D341Med (cell line): ENCODE data around the gene LMBRD1.
"Not testable (repeated sequence)": the region's sequence is repeated elsewhere in the genome, so short reads cannot be mapped to it uniquely, and the experiment has no call there.

ENCODE experiments used
- DNase-seq: peaks from one replicate; pipeline ENCODE4 v3.0.0; 2012; ENCODE audit warnings: low spot score

The LMBRD1 gene

DNA sequence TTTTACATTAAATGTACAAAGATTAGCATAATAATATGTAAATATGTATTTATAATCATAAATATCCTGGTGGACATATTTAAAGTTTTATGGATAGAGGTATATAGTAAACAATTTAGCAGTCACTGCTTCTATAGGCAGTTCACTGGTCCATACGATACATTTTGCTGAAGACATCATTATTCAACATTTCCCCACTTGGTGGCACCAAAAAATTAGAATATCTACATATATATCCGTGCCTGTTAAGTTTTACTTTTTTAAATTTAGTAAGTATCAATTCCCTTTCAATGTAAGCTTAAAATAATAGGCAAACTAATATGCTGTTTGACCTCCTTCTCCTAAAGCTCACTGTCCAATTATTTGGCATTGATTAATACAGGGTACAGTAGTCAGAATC, 64.2 kb downstream of the LMBRD1 start:
- DNase-seq, result peak; percentile 17

DNA sequence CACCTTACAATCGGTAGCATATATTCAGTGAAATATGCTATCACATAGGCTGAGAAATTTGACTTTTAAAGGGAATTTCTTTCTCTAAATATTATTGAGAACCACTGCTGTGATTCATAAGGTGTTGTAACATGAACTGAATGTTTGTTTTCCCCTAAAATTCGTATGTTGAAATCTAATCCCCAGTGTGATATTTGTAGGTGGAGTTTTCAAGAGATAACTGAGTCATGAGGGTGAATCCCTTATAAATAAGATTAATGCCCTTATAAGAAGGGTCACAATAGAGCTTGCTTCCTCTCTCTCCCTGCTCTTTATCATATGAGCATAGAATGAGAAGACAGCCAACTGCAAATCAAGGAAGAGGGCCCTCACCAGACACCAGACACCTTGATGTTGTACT, 64.8 kb downstream of the LMBRD1 start:
- DNase-seq, result no peak

GRCh38 chr6:69729870-69730449, 66.8 kb downstream of the LMBRD1 start:
- no peak for DNase-seq

DNA sequence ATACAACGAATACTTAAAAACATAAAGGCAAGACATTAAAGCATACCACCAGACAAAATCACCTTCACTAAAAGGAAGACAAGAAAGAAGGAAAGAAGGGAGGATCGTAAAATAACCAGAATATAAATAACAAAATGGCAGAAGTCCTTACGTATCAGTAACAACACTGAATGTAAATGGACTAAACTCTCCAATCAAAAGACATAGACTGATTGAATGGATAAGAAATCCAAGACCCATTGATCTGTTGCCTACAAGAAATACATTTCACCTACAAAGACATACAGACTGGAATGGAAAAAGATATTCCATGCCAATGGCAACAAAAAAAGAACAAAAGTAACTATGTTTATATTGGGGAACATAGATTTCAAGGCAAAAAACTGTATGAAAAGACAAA, 74.1 kb downstream of the LMBRD1 start:
- DNase-seq, result no peak

DNA sequence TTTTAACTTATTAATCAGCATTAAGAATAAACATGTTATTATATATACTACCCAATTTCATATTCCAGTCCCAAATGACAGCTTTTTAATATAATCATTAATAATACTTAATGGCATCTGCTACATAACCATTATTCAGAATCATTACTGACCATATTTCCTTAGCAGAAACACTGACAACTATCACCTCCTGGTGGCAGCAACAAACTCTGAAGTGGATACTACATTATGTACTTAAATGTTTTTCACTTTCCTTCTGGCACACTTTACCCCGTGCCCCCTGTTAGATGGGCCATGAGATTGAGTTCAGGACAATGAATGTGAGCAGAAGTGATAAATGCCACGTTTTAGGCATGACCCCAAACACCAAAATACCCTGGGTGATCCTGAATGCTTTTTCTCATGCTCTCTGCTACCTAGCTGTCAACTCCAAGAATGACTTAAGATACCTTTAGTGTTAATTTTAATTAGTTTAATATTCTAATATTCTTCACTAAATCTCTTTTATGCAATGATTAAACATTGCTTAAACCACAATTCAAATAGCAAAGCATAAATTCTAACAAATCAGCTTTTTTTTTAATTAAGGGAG, 77.1 kb downstream of the LMBRD1 start:
- peak; percentile 51 for DNase-seq

- no peak for DNase-seq
These were observed 90.1 kb downstream of the LMBRD1 start for GRCh38 chr6:69706724-69707123.

DNA sequence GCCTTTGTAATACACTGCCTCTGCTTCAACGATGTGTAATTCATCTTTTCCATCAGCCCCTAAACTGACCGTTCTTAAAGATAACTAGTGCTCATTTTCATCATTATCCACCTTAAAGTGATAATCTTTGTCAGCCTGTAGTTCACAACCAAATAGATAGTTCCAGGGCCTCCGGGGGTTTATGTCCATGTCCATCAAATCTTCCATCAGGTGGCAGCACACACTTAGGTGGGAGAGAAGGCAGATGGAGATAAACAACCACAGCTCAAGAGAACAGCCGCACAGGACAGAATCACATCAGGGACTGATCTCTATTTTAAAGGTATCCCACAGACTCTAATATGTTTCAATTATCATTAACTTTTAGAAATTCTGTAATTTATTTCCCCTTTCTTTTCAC, 90.9 kb downstream of the LMBRD1 start:
- no peak for DNase-seq

- DNase-seq, result no peak
These were observed 91.9 kb downstream of the LMBRD1 start for GRCh38 chr6:69704916-69705315.

- no peak for DNase-seq
These were observed 97.2 kb downstream of the LMBRD1 start for GRCh38 chr6:69699655-69700054.

GRCh38 chr6:69696273-69696672, 100.5 kb downstream of the LMBRD1 start:
- DNase-seq, result no peak

GRCh38 chr6:69693762-69694161, 103.0 kb downstream of the LMBRD1 start:
- no peak for DNase-seq

DNA sequence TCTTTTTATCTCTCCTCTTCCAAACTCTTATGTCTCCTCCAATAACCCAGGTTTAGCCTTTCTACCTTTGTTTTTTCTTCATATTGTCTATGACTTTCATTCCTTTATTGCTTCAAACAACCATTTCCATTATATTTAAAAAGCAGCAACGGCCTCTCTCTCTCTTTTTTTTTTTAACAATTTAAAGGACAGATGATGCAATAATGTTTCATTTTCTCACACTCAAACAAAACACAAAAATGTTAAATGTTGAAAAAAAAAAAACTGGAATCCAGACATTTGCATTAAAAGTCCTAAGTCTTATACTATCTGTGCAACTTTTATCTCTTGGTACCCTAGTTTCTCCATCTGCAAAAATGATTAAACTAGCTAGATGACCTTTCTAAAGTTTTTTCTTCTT, 105.8 kb downstream of the LMBRD1 start:
- DNase-seq, result no peak

GRCh38 chr6:69680302-69680701, 116.5 kb downstream of the LMBRD1 start:
- no peak for DNase-seq

- DNase-seq, result no peak
These were observed 123.5 kb downstream of the LMBRD1 start for GRCh38 chr6:69673298-69673697.

- no peak for DNase-seq
These were observed 127.9 kb downstream of the LMBRD1 start for GRCh38 chr6:69668916-69669315.

DNA sequence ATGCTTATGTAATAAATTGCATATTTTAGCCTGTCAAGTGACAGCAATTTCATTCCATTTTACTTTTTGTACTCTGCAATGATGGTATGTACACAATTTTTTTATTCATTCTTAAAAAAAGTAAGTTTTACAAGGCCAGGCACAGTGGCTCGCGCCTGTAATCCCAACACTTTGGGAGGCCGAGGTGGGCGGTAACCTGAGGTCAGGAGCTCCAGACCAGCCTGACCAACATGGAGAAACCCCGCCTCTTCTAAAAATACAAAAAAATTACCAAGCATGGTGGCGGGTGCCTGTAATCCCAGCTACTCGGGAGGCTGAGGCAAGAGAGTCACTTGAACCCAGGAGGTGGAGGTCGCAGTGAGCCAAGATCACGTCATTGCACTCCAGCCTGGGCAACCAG, 130.0 kb downstream of the LMBRD1 start:
- not testable (repeated sequence) for DNase-seq

DNA sequence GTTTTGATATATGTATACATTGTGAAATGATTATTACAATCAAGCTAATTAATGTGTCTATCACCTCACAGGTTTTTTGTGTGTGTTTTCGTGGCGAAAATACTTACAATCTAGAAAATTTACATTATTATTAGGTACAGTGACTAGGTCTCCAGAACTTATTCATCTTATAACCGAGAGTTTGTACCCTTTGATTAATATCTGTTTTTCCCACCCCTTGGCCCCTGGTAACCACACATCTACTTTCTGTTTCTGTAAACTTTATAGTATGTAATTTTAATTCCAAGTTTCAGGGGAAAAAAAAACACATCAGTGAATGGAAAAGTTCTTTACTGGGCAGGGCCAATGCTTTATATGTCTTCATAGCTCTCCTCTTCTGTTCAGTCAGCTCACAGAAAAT, 131.4 kb downstream of the LMBRD1 start:
- DNase-seq, result no peak

GRCh38 chr6:69664551-69664950, 132.3 kb downstream of the LMBRD1 start:
- DNase-seq, result no peak

DNA sequence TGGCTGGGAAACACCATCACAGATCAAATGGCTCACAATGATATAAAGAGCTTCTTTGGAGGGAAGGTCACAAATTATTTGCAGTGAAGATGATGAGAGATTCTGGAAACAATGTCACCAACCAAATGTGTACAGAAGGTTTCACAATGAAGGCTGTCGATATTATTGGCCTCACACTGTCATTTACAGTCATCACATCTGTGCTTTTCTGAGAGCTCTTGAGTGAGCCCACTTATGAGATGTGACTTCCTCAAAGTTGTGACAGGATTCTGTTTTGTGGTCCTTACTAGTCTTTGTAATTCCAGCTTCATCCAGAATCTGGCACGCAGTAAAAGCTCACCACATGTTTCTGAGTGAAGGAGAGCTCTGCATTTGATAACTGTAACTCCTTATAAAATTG, 133.6 kb downstream of the LMBRD1 start:
- DNase-seq, result no peak

GRCh38 chr6:69650703-69651102, 146.1 kb downstream of the LMBRD1 start:
- no peak for DNase-seq

DNA sequence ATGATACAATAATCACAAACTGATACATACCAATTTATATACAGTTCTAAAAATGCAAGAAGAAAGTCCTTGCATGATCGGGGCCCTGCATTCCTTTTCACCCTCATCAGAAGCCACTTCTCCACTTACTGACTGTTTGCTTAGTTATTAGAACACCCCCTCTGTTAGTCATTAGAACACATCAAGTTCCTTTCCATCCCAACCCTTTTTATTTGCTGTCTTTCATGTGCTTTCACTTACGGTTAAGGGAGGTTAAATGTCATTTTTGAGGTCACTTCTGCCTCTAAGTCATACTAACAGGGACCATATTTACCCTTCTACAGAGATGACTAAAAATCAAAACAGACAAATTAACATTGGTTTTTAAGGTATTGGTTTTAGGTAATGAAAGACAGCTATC, 149.1 kb downstream of the LMBRD1 start:
- DNase-seq, result no peak

- no peak for DNase-seq
These were observed 153.1 kb downstream of the LMBRD1 start for GRCh38 chr6:69643688-69644087.

DNA sequence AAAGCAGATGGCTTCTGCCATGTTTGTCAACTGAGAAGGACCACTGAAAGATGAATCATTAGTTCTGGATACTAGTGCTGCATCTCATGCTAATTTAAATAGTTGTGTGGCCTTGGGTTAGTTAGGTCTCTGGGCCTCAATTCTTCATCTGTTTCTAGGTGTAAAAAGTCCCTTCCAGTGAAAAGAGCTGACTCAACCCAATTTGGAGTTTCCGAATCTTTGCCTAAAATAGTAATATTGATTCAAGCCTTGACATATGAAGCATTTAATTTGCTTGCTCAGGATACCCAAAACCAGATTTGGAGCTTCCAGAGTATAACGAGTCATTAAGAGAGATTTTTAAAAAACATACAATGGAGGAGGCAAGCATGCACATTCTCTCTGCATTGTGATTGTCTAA, 163.9 kb downstream of the LMBRD1 start:
- DNase-seq, result no peak

GRCh38 chr6:69631552-69632346, 165.1 kb downstream of the LMBRD1 start:
- no peak for DNase-seq
